ENCODE measurements around the gene SRP14. TPM values are rescaled to one million over a fixed set of nuclear protein-coding genes. Genes with fewer than 3 reads are reported as not detected.
A peak's percentile ranks its signal among the peaks of the same experiment; 100 is the strongest.

Gene SRP14
- total RNA-seq, 1 experiment from 2014 or later, result 229 TPM

GRCh38 chr15:40053831-40054604, 15.0 kb upstream of the SRP14 start:
- in situ Hi-C loops (cut with HindIII; ENCODE audit: low pct_unique_long_range_greater_than_20kb, low sequenced_read_pairs), result no loop called here
- DNase-seq (ENCODE audit: low read depth), result no peak

GRCh38 chr15:40053079-40053830, 14.3 kb upstream of the SRP14 start:
- in situ Hi-C loops (cut with HindIII; ENCODE audit: low pct_unique_long_range_greater_than_20kb, low sequenced_read_pairs), result no loop called here
- no peak for DNase-seq (ENCODE audit: low read depth)

- in situ Hi-C loops (cut with HindIII; ENCODE audit: low pct_unique_long_range_greater_than_20kb, low sequenced_read_pairs), result no loop called here
Observed at GRCh38 chr15:40052604-40053003, 13.6 kb upstream of the SRP14 start.

GRCh38 chr15:40051616-40052415, 12.8 kb upstream of the SRP14 start:
- in situ Hi-C loops (cut with HindIII; ENCODE audit: low pct_unique_long_range_greater_than_20kb, low sequenced_read_pairs), result no loop called here
- no peak for DNase-seq (ENCODE audit: low read depth)

More at GRCh38 chr15:40052604-40053003, 13.6 kb upstream of the SRP14 start:
- DNase-seq (ENCODE audit: low read depth), result peak; percentile 75

- in situ Hi-C loops (cut with HindIII; ENCODE audit: low pct_unique_long_range_greater_than_20kb, low sequenced_read_pairs), result no loop called here
- DNase-seq (ENCODE audit: low read depth), result no peak
Observed at GRCh38 chr15:40050788-40051470, 11.9 kb upstream of the SRP14 start.

GRCh38 chr15:40048926-40049475, 10.0 kb upstream of the SRP14 start:
- in situ Hi-C loops (cut with HindIII; ENCODE audit: low pct_unique_long_range_greater_than_20kb, low sequenced_read_pairs), result loop anchor here (25.0 kb wide), 1 partner anchor 163 kb away; no protein-coding TSS in a partner anchor
- no peak for DNase-seq (ENCODE audit: low read depth)

GRCh38 chr15:40048211-40048792, 9.3 kb upstream of the SRP14 start:
- no peak for DNase-seq (ENCODE audit: low read depth)
- in situ Hi-C loops (cut with HindIII; ENCODE audit: low pct_unique_long_range_greater_than_20kb, low sequenced_read_pairs), result loop anchor here (25.0 kb wide), 1 partner anchor 164 kb away; no protein-coding TSS in a partner anchor

GRCh38 chr15:40047415-40048210, 8.6 kb upstream of the SRP14 start:
- in situ Hi-C loops (cut with HindIII; ENCODE audit: low pct_unique_long_range_greater_than_20kb, low sequenced_read_pairs), result loop anchor here (25.0 kb wide), 1 partner anchor 165 kb away; no protein-coding TSS in a partner anchor
- DNase-seq (ENCODE audit: low read depth), result peak; percentile 63

GRCh38 chr15:40046721-40047414, 7.9 kb upstream of the SRP14 start:
- DNase-seq (ENCODE audit: low read depth), result peak; percentile 68
- in situ Hi-C loops (cut with HindIII; ENCODE audit: low pct_unique_long_range_greater_than_20kb, low sequenced_read_pairs), result loop anchor here (25.0 kb wide), 1 partner anchor 165 kb away; no protein-coding TSS in a partner anchor

GRCh38 chr15:40045572-40046217, 6.7 kb upstream of the SRP14 start:
- in situ Hi-C loops (cut with HindIII; ENCODE audit: low pct_unique_long_range_greater_than_20kb, low sequenced_read_pairs), result loop anchor here (25.0 kb wide), 1 partner anchor 167 kb away; no protein-coding TSS in a partner anchor

GRCh38 chr15:40044717-40045571, 6.0 kb upstream of the SRP14 start:
- in situ Hi-C loops (cut with HindIII; ENCODE audit: low pct_unique_long_range_greater_than_20kb, low sequenced_read_pairs), result loop anchor here (25.0 kb wide), 1 partner anchor 167 kb away; no protein-coding TSS in a partner anchor
- peak; percentile 78 for DNase-seq (ENCODE audit: low read depth)

More at GRCh38 chr15:40045572-40046217, 6.7 kb upstream of the SRP14 start:
- DNase-seq (ENCODE audit: low read depth), result no peak

GRCh38 chr15:40043927-40044716, 5.1 kb upstream of the SRP14 start:
- DNase-seq (ENCODE audit: low read depth), result no peak
- in situ Hi-C loops (cut with HindIII; ENCODE audit: low pct_unique_long_range_greater_than_20kb, low sequenced_read_pairs), result loop anchor here (25.0 kb wide), 1 partner anchor 168 kb away; no protein-coding TSS in a partner anchor

GRCh38 chr15:40042791-40043320, 3.9 kb upstream of the SRP14 start:
- in situ Hi-C loops (cut with HindIII; ENCODE audit: low pct_unique_long_range_greater_than_20kb, low sequenced_read_pairs), result loop anchor here (25.0 kb wide), 1 partner anchor 169 kb away; no protein-coding TSS in a partner anchor
- DNase-seq (ENCODE audit: low read depth), result no peak

Measured in Caki2 (cell line).